Adrenal gland (tissue), 12 donors: Measurements from ENCODE around the gene RBP2. TPM values are rescaled to one million over a fixed set of nuclear protein-coding genes. Genes with fewer than 3 reads are reported as not detected.

Experiments used
- DNase-seq, 7 donors: peaks; one replicate each; pipeline ENCODE4 v3.0.0-alpha.2; 2019 to 2020
- H3K27ac ChIP-seq, 5 donors: fragments of 200-600 bp; sonication (generic) in 4 of 5; 1 replicate in 3 of 5; 2 replicates in 2 of 5; pipeline versions ENCODE4 v1.5.1 to v1.8.0; 2016 to 2020; ENCODE audit warnings: mild to moderate bottlenecking in 1 of 5
- H3K27me3 ChIP-seq: fragments of 200-600 bp; 2 replicates; pipeline ENCODE4 v1.8.0; 2021
- H3K36me3 ChIP-seq, 2 donors: fragments of 200-600 bp; replicated peaks in 1 of 2; 1 replicate in 1 of 2; 2 replicates in 1 of 2; pipeline versions ENCODE4 v1.5.1 to v1.8.0; 2018 to 2022
- H3K4me1 ChIP-seq, 2 donors: fragments of 200-600 bp; replicated peaks in 1 of 2; 1 replicate in 1 of 2; 2 replicates in 1 of 2; pipeline versions ENCODE4 v1.5.1 to v1.8.0; 2018 to 2021
- H3K4me3 ChIP-seq, 4 donors: fragments of 200-600 bp; sonication (generic) in 3 of 4; one replicate each; pipeline ENCODE4 v1.5.1; 2016 to 2018
- H3K9me3 ChIP-seq, 3 donors: fragments of 200-600 bp; sonication (generic) in 1 of 3; replicated peaks in 1 of 3; 1 replicate in 2 of 3; 2 replicates in 1 of 3; pipeline versions ENCODE4 v1.5.1 to v1.8.0; 2016 to 2021
- CTCF ChIP-seq, 6 experiments: fragments of 450-650 bp in 4 of 6; fragments of 200-600 bp in 2 of 6; sonication (generic) in 1 of 6; IDR thresholded peaks; 1 replicate in 5 of 6; 2 replicates in 1 of 6; pipeline versions ENCODE4 v1.5.1 to v1.8.0; 2016 to 2021; ENCODE audit warnings: antibody characterized with exemption in 6 of 6, mild to moderate bottlenecking in 2 of 6, moderate library complexity in 1 of 6
- POLR2A ChIP-seq, 2 donors: fragments of 450-650 bp; IDR thresholded peaks; one replicate each; pipeline ENCODE4 v1.6.1; 2017; ENCODE audit warnings: antibody characterized with exemption in 2 of 2, mild to moderate bottlenecking in 2 of 2, moderate library complexity in 1 of 2
- WGBS, 4 donors: extraction: QIAGEN DNeasy Blood & Tissue Kit in 2 of 4; methylation state at CpG; one replicate each; pipeline versions ENCODE4 v1.1.5 to v1.1.7; 2013 to 2017; 5-methylcytosine and 5-hydroxymethylcytosine counted together
- intact Hi-C, 2 donors: fragments of 100-400 bp; cut with DNase I; formaldehyde crosslinking; loops; one replicate each; pipeline versions ENCODE4 v1.14.1 to v1.15.0; 2022 to 2023
- polyA plus RNA-seq, 3 donors: library from polyadenylated mRNA; stranded (reverse); fragments of 200-250 nt in 2 of 3; fragments of 350-450 nt in 1 of 3; fragmentation: Illumina TruSeq in 1 of 3; extraction: RNeasy Lipid Tissue Mini Kit (QIAGEN cat#74804) in 1 of 3; gene quantifications; one replicate each; pipeline ENCODE4 v1.2.3, GENCODE V29; 2013 to 2014
- total RNA-seq, 9 donors: library from RNA; depleted of rRNA in 4 of 9; stranded (reverse); fragments of >200 nt in 4 of 9; fragments of 120-200 nt in 1 of 9; fragmentation: NEBNext Ultra II Directional in 1 of 9; extraction: Animal tissue kit (Norgen Biotek cat#: 25700) in 1 of 9; gene quantifications; one replicate each; pipeline versions ENCODE4 v1.1.0 to v1.2.4, GENCODE V29; 2013 to 2023
- donor health status: healthy with polysubstance abuse.
- donor health status: Bipolar disorder and iron deficiency.
- donor health status: DM: yes; HTN: yes; CAD: no.
- donor health status: DM: no; HTN: no; CAD: no.
- donor health status: DM: no; HTN: no; CAD: no.
- donor health status: DM: yes; HTN: yes; CAD: no.

Gene RBP2
- total and polyA plus RNA-seq, 12 donors, result 0.71 to 2.2 (median 1.4) TPM; not detected in 8

DNA sequence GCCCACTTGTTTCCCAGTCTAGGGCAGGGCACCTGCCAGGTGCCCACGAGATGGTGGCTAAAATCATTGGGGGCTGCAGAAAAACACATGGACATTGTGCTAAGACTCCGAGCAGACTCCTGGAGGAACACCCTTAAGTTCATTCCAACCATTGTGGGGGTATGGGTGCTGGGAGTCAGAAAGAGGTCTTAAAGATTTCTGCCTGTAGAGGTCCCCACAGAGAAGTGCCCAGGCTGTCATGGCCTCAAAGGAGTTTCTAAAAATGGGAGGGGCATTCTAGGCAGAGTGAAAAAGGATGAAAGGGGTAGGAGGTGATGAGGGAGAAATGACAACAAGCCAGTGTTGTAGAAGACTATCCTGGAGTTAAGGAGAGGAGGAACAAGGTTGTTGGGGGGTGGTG lies 46.1 kb upstream of the RBP2 start:
- no peak overlapping the region for H3K27ac ChIP-seq
- TF ChIP-seq CTCF (IDR thresholded peaks at IDR 0.05), result peak in 1 of 6 experiments; percentile 13
- no peak for TF ChIP-seq POLR2A (IDR thresholded peaks at IDR 0.05)
- no peak for DNase-seq
- no peaks in the 10 kb centered on the region for H3K27me3 ChIP-seq
- WGBS, 4 donors, result 0 to 50% (median 47%) methylated on average over 1 to 2 of the region's 2 CpGs
- H3K9me3 ChIP-seq, result no peaks in the 10 kb centered on the region
- H3K4me1 ChIP-seq, result peaks cover 9 to 33% of the 10 kb centered on the region in 2 donors
- peaks cover 0 to 9% of the 10 kb centered on the region in 2 donors for H3K36me3 ChIP-seq
- intact Hi-C loops, result no loop called here
- no peak overlapping the region for H3K4me3 ChIP-seq

GRCh38 chr3:139521816-139522215 lies 45.5 kb upstream of the RBP2 start:
- 81 to 100% (median 93%) methylated on average over 1 of the region's 1 CpG for WGBS, 4 donors
- Histone ChIP-seq H3K4me3 (no peak overlapping the region), H3K27ac (no peak overlapping the region), H3K36me3 (peaks cover 0 to 7% of the 10 kb centered on the region in 2 donors), H3K4me1 (peaks cover 9 to 33% of the 10 kb centered on the region in 2 donors), H3K27me3 (no peaks in the 10 kb centered on the region), H3K9me3 (no peaks in the 10 kb centered on the region)
- DNase-seq, result no peak
- intact Hi-C loops, result no loop called here
- TF ChIP-seq CTCF (IDR thresholded peaks at IDR 0.05) (no peak), POLR2A (IDR thresholded peaks at IDR 0.05) (no peak)

- no peak for DNase-seq
- 88 to 95% (median 93%) methylated on average over 3 of the region's 3 CpGs for WGBS, 4 donors
- H3K4me1 ChIP-seq, result peaks cover 9 to 29% of the 10 kb centered on the region in 2 donors
Measured at GRCh38 chr3:139521144-139521543, 44.8 kb upstream of the RBP2 start.

GRCh38 chr3:139519998-139520737 lies 43.9 kb upstream of the RBP2 start:
- 77 to 85% (median 80%) methylated on average over 6 to 7 of the region's 7 CpGs for WGBS, 4 donors
- intact Hi-C loops, result no loop called here

More at GRCh38 chr3:139521144-139521543, 44.8 kb upstream of the RBP2 start:
- Histone ChIP-seq H3K36me3 (peaks cover 0 to 6% of the 10 kb centered on the region in 2 donors), H3K27ac (no peak overlapping the region), H3K27me3 (no peaks in the 10 kb centered on the region), H3K9me3 (no peaks in the 10 kb centered on the region), H3K4me3 (no peak overlapping the region)
- intact Hi-C loops, result no loop called here
- TF ChIP-seq POLR2A (IDR thresholded peaks at IDR 0.05) (no peak), CTCF (IDR thresholded peaks at IDR 0.05) (no peak)

More at GRCh38 chr3:139519998-139520737, 43.9 kb upstream of the RBP2 start:
- H3K4me3 ChIP-seq, result no peak overlapping the region
- no peaks in the 10 kb centered on the region for H3K27me3 ChIP-seq
- peaks cover 9 to 25% of the 10 kb centered on the region in 2 donors for H3K4me1 ChIP-seq
- no peaks in the 10 kb centered on the region for H3K9me3 ChIP-seq
- H3K27ac ChIP-seq, result no peak overlapping the region
- TF ChIP-seq CTCF (IDR thresholded peaks at IDR 0.05) (peak in 3 of 6 experiments; percentile 23 to 37 (median 27)), POLR2A (IDR thresholded peaks at IDR 0.05) (no peak)
- peaks cover 0 to 6% of the 10 kb centered on the region in 2 donors for H3K36me3 ChIP-seq
- DNase-seq, result no peak
